ENCODE data around the gene UCK2.

GRCh38 chr1:165942062-165942461 lies 114.6 kb downstream of the UCK2 start:
- TF ChIP-seq CTCF (IDR thresholded peaks at IDR 0.05) (no peak), POLR2A (IDR thresholded peaks at IDR 0.05) (no peak)

All from adrenal gland (tissue), 5 donors.